WERI-Rb-1 (cell line): Measurements from ENCODE around the gene IL3.

Source experiments
- DNase-seq: peaks from one replicate; pipeline ENCODE4 v3.0.0-alpha.2; 2020
- H3K27ac ChIP-seq: fragments of 250-450 bp; sonication (Bioruptor Pico); 2 replicates; pipeline ENCODE4 v1.5.1; 2020; ENCODE audit warnings: mild to moderate bottlenecking, moderate library complexity
- H3K27me3 ChIP-seq: fragments of 250-450 bp; sonication (Bioruptor Pico); 2 replicates; pipeline ENCODE4 v1.5.1; 2021; ENCODE audit warnings: mild to moderate bottlenecking, low read depth, moderate library complexity; ENCODE audit not compliant: insufficient read depth, severe bottlenecking
- H3K36me3 ChIP-seq: fragments of 250-450 bp; sonication (Bioruptor Pico); 2 replicates; pipeline ENCODE4 v1.5.1; 2020; ENCODE audit warnings: mild to moderate bottlenecking, moderate library complexity
- H3K4me3 ChIP-seq: 2 replicates; pipeline ENCODE4 v1.5.1; 2011; ENCODE audit warnings: low read depth, mild to moderate bottlenecking, control low read depth, low read length
- H3K9me3 ChIP-seq: fragments of 250-450 bp; sonication (Bioruptor Pico); 2 replicates; pipeline ENCODE4 v1.5.1; 2021; ENCODE audit warnings: mild to moderate bottlenecking, moderate library complexity; ENCODE audit not compliant: severe bottlenecking
- CTCF ChIP-seq: IDR thresholded peaks from 2 replicates; pipeline ENCODE4 v1.5.1; 2011; ENCODE audit warnings: low read depth, mild to moderate bottlenecking, control low read depth, inconsistent platforms, low read length

IL3 gene

GRCh38 chr5:132069561-132069960, 9.1 kb downstream of the IL3 start:
- H3K36me3 ChIP-seq: no peaks in the 10 kb centered on the region
- no peak for DNase-seq
- no peaks in the 10 kb centered on the region for H3K9me3 ChIP-seq
- no peak overlapping the region for H3K4me3 ChIP-seq
- TF ChIP-seq CTCF: no peak
- no peaks in the 10 kb centered on the region for H3K27me3 ChIP-seq
- H3K27ac ChIP-seq: no peak overlapping the region

GRCh38 chr5:132069994-132070393, 9.5 kb downstream of the IL3 start:
- no peaks in the 10 kb centered on the region for H3K36me3 ChIP-seq
- H3K4me3 ChIP-seq: no peak overlapping the region
- TF ChIP-seq CTCF: no peak
- DNase-seq: no peak
- no peaks in the 10 kb centered on the region for H3K9me3 ChIP-seq
- H3K27me3 ChIP-seq: no peaks in the 10 kb centered on the region
- no peak overlapping the region for H3K27ac ChIP-seq

GRCh38 chr5:132070460-132071337, 10.2 kb downstream of the IL3 start:
- no peaks in the 10 kb centered on the region for H3K9me3 ChIP-seq
- H3K27me3 ChIP-seq: no peaks in the 10 kb centered on the region
- TF ChIP-seq CTCF: no peak
- H3K27ac ChIP-seq: no peak overlapping the region
- no peak overlapping the region for H3K4me3 ChIP-seq
- H3K36me3 ChIP-seq: no peaks in the 10 kb centered on the region
- no peak for DNase-seq

GRCh38 chr5:132071338-132071707, 10.9 kb downstream of the IL3 start:
- TF ChIP-seq CTCF: no peak
- H3K4me3 ChIP-seq: no peak overlapping the region

GRCh38 chr5:132072070-132072469, 11.6 kb downstream of the IL3 start:
- H3K9me3 ChIP-seq: no peaks in the 10 kb centered on the region
- H3K27me3 ChIP-seq: no peaks in the 10 kb centered on the region
- no peak for DNase-seq
- H3K27ac ChIP-seq: no peak overlapping the region
- no peak overlapping the region for H3K4me3 ChIP-seq
- no peaks in the 10 kb centered on the region for H3K36me3 ChIP-seq
- no peak for TF ChIP-seq CTCF

More at GRCh38 chr5:132071338-132071707, 10.9 kb downstream of the IL3 start:
- no peaks in the 10 kb centered on the region for H3K9me3 ChIP-seq
- H3K36me3 ChIP-seq: no peaks in the 10 kb centered on the region
- no peaks in the 10 kb centered on the region for H3K27me3 ChIP-seq
- H3K27ac ChIP-seq: no peak overlapping the region
- no peak for DNase-seq

- DNase-seq: no peak
- TF ChIP-seq CTCF: no peak
- no peaks in the 10 kb centered on the region for H3K36me3 ChIP-seq
These were observed 12.1 kb downstream of the IL3 start for GRCh38 chr5:132072528-132072927.

More at GRCh38 chr5:132072528-132072927, 12.1 kb downstream of the IL3 start:
- Histone ChIP-seq H3K4me3 (no peak overlapping the region), H3K27me3 (no peaks in the 10 kb centered on the region), H3K9me3 (no peaks in the 10 kb centered on the region), H3K27ac (no peak overlapping the region)
